NCI-H2081 treated with DMSO at 0.1 percent for 48 hours (cell line): ENCODE results near the gene SBF1.

Experiments
- DNase-seq: peaks from one replicate; lab custom pipeline; 2025; lab: John Stamatoyannopoulos, UW

SBF1 gene

DNA sequence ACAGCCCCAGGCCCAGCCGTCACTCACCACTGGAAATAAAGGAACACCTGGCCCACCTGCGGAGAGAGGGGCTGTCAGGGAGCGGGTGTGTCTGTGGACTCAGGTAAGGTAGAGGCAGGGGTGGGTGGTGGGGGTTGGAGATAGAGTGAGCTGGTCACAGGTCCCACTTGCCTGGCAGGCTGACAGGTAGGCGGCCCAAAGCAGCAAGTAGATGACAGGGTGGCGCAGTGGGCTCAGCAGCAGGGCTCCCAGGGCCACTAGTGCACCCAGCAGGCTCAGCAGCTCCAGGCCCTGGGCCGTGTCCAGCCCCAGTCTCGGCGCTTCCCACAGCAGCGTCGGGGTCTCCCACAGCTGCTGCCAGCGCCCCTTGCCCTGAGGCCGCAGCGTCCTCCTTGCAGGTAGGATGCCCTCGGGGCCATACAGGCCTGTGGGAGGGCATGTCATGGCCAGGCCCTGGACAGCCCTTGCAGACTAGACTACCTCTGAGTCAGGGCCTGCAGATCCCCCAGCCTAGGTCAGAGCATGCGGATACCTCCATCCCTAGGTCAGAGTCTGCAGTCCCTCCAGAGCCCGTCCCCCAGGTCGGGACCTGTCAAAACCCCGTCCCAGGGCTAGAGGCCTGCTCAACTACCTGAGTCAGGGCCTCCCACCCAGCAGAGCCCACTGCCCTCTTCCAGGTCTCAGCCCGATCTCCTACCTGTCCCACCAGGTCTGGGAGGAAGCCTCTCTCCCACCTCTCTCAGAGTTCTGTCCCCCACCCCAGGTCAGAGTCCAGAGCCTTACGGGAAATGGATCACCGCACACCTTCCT is 32.0 kb upstream of the SBF1 start:
- DNase-seq = peak; percentile 45

GRCh38 chr22:50505776-50506610 is 31.2 kb upstream of the SBF1 start:
- DNase-seq = peak; percentile 3

GRCh38 chr22:50505276-50505775 is 30.5 kb upstream of the SBF1 start:
- no peak for DNase-seq

- DNase-seq = no peak
Measured at GRCh38 chr22:50504369-50505211, 29.8 kb upstream of the SBF1 start.

- DNase-seq = no peak
Measured at GRCh38 chr22:50503475-50504145, 28.8 kb upstream of the SBF1 start.

DNA sequence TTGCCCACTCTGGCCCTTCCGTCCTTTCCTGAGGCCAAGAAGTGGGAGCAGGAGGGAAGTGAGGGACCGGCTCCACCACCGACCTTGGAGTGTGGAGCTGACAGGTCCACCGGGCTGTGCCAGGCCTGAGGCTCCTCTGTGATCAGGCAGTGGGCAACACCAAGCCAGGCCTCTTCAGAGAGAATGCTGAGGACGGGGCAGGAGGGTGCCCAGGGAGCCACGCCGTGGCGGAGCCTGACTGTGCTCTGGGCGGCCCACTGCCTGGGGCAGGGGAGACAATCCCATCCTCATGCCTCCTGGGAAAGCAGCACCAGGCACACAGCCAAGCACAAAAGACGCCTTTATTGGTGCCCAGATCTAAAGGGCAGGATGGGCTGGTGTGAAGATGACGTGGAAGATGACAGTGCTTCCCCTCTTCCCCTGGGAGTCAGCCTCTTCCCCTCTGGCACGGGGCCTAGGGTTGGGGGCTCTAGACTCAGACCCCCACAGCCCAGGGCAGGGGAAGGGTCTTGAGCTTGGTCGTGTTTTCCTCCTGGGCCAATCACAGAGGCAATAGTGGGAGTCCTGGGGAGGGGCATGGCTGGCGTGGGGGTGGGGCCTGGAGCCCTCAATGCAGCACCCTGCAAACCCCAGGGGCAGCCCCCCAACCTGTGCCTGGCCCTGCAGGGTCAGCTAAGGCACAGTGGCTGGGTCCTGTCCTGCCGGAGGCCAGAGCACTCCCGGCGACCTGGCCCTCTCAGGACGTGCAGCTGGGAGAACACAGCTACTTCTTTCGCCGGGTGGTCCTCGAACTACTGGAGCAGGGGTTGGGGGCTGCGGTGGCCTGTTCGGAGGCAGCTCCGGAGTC is 28.0 kb upstream of the SBF1 start:
- no peak for DNase-seq

DNA sequence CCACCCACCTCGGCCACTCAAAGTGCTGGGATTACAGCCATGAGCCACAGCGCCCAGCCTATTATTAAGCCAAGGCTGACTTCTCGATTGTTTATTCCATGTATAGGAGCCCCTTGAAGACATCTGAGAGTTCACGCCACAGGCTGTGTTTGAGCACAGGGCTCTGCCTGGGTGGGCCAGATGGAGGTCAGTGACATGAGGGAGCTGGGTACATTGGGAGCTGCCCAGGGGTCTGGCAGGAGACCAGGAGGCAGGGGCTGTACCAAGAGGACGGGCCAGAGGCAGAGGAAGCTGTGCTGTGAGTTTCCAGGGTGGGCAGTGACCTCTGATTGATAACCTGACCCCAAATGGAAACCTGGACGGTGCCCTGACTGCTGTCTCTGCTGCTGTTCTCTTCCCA is 27.3 kb upstream of the SBF1 start:
- no peak for DNase-seq

- DNase-seq = no peak
Measured at GRCh38 chr22:50500452-50500851, 25.6 kb upstream of the SBF1 start.

GRCh38 chr22:50498322-50498890 is 23.6 kb upstream of the SBF1 start:
- DNase-seq = peak; percentile 7

- DNase-seq = no peak
Measured at GRCh38 chr22:50497093-50497492, 22.3 kb upstream of the SBF1 start.

DNA sequence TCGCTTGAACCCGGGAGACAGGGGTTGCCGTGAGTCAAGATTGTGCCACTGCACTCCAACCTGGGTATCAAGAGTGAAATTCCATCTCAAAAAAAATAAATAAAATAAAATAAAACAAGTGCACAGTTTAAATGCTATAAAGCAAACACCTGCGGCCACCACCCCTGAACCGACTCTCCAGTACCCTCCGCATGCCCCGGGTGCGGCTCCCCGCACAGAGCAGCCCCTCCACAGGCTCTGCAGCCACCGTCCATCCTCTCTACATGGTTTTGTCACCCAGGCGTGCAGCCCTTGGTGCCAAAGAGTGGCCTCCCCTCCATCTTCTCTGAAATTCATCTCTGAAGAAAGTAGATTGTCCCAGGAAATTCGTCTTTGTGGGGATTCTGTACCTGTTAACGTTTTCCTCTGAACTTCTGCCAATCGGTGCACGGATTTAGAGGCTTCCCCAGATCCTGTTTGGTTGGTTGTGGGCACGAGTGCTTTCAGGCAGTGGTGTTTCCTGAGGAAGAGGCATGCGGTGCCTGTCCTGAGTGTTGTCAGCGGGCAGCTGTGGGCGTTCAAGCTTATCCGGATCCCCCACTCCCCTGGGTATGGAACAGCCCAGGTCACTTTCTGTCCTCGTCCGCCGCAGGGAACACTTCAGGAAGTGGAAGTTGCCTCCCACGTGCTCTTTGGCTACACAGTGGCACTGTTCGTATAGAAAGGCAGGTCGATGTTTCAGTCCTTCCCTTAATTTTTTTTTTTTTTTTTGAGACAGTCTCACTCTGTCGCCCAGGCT is 15.9 kb upstream of the SBF1 start:
- DNase-seq = no peak

- no peak for DNase-seq
Measured at GRCh38 chr22:50489363-50490243, 14.8 kb upstream of the SBF1 start.

- no peak for DNase-seq
Measured at GRCh38 chr22:50488886-50489285, 14.1 kb upstream of the SBF1 start.

DNA sequence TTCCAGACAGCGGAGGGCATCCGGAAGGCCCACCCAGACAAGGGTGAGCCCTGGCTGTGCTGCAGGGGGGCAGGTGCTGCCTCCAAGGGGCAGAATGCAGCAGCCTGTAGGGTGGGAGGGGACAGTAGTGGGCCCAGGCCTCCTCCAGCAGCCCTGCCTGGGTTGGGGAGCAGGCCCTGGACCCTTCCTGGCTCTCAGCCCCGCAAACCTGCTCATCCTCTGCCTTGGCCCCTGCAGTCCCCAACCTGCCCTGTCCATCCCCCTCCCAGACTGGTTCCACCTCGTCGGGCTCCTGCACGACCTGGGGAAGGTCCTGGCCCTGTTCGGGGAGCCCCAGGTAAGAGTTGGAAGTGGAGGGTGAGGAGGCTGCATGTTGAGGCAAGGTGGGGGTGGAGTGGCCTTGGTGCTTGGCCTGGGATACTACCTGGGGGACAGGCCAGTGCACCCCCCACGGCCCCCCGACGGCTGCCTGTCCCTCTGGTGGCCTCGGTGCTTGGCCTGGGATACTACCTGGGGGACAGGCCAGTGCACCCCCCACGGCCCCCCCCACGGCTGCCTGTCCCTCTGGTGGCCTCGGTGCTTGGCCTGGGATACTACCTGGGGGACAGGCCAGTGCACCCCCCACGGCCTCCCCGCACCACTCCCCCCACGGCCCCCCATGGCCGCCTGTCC is 13.3 kb upstream of the SBF1 start:
- no peak for DNase-seq

DNA sequence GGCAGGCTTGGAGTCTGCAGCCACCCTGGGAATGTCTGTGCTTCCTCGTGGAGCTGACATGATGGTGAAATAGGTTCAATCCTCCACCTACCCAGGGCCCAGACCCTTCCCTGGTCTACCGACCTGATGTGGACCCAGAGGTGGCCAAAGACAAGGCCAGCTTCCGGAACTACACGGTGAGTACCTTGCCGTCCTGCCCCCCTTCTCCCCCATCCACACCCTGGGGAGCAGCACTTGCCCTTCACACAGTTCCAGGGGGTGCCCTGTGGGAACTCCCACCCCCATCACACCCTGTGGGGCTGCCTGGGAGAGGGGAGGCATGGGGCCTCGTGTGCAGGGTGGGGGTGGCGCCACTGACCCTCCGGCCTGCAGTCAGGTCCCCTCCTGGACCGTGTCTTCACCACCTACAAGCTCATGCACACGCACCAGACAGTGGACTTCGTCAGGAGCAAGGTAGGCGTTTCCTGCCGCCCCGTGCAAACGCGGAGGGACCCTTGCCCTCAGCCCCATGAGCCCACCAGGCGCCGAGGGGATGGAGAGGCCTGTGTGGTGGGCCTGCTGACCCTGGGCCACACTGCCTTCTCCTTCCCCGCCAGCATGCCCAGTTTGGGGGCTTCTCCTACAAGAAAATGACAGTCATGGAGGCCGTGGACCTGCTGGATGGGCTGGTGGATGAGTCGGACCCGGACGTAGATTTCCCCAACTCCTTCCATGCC is 12.6 kb upstream of the SBF1 start:
- no peak for DNase-seq

DNA sequence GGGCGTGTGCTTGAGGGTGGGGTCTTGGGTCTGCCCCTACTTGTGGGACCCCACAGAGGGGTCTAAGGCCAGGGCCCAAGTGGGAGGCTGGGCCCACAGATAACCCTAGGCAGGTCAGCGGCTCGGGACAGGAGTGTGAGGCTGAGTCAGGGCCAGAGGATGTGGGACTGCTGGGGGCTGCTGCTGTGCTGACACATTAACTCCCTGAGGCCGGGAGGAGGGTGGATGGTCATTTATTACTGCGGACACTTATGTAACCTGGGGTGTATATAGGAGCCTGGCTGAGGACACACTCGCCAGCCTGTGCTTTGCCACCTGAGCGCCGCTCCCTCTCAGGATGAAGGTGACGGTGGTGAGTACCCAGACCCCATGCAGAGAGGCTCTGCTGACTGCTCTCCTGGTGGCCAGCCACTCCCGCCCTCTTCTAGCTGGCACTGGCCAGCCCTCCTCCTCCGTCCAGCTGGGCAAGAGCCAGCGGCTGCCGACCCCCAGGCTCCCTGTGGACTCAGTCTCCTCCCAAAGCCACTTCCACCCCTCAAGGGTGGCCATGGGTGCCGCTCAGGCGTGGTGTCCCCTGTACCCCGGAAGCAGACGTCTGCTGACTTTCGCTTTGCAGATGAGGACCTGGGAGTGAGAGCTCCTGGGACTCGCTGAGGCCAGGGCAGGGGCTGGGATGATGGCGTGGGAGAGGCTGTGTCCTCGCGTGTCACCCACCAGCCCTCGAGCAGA is 11.9 kb upstream of the SBF1 start, which contains the start of gene MIOX:
MIOX (plus strand) TSS at position 299 of the 729 bp plus-strand sequence; CDS start at position 338, 39 bp downstream.
- no peak for DNase-seq
